ENCODE data around the gene KIF21A.

Gene KIF21A

GRCh38 chr12:39252628-39253027 is 190.3 kb downstream of the KIF21A start:
- H3K9me3 ChIP-seq (ENCODE audit: control insufficient read depth in 1 of 2, low read length in 2 of 2): no peaks in the 10 kb centered on the region

More at GRCh38 chr12:39252628-39253027, 190.3 kb downstream of the KIF21A start:
- no peak overlapping the region for H3K4me3 ChIP-seq (ENCODE audit: low read depth in 1 of 2, low read length in 2 of 2)
- H3K36me3 ChIP-seq (ENCODE audit: control insufficient read depth in 1 of 2, insufficient read depth in 2 of 2, low read length in 2 of 2): no peaks in the 10 kb centered on the region
- H3K9ac ChIP-seq (ENCODE audit: low read depth in 1 of 2, low read length in 2 of 2): no peak overlapping the region
- H3K27ac ChIP-seq (ENCODE audit: low read depth, low read length): no peak overlapping the region
- H3K4me1 ChIP-seq (ENCODE audit: control insufficient read depth in 1 of 2, insufficient read depth in 2 of 2, low read length in 2 of 2): no peaks in the 10 kb centered on the region
- no peaks in the 10 kb centered on the region for H3K27me3 ChIP-seq (ENCODE audit: control insufficient read depth in 1 of 2, insufficient read depth in 2 of 2, low read length in 2 of 2)
